Panc1 (cell line): ENCODE results near the gene RNF144A.

ENCODE experiments used
- POLR2AphosphoS5 ChIP-seq: IDR thresholded peaks from 2 replicates; pipeline ENCODE4 v1.6.1; 2012; ENCODE audit warnings: mild to moderate bottlenecking, low read depth, low read length, moderate library complexity
- REST ChIP-seq, 2 experiments: IDR thresholded peaks; 2 replicates each; pipeline ENCODE4 v1.6.1; 2011 to 2012; ENCODE audit warnings: low read depth in 2 of 2, control low read depth in 1 of 2, low read length in 1 of 2, mild to moderate bottlenecking in 1 of 2, moderate library complexity in 1 of 2; ENCODE audit not compliant: insufficient read depth in 1 of 2
- SIN3A ChIP-seq: IDR thresholded peaks from 2 replicates; pipeline ENCODE4 v1.6.1; 2012; ENCODE audit warnings: low read depth, mild to moderate bottlenecking, low read length, moderate library complexity, borderline replicate concordance; ENCODE audit not compliant: insufficient read depth
- TF ChIP-seq, protein P1 (sequence below): fragments of 450-650 bp; IDR thresholded peaks from 2 replicates; pipeline ENCODE4 v1.5.1; 2017; ENCODE audit warnings: mild to moderate bottlenecking

DNA sequence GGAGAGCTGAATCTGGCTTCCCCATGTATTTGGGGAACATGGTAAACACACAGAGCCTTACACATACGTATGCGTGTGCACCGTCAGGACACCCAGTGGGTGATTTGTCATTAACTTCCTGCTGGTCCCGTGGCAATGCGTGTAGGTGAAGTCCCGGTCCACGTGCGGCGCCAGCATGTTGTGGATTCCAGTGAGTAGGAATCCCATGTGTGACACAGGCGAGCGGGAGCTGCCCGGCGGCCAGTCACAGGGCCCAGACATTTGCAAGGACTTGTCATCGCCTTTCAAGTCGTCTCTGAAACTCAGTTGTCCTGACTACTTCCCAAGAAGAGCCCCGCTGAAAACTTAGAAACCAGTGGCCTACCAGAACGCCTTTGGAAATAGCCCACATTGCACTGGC is 102.0 kb downstream of the RNF144A start:
- TF ChIP-seq SIN3A (no peak), REST (IDR thresholded peaks at IDR 0.05; ENCODE audit: insufficient read depth in 1 of 2, low read depth in 2 of 2, low read length in 1 of 2) (no peak), POLR2AphosphoS5 (no peak)
- TF ChIP-seq, protein P1, sequence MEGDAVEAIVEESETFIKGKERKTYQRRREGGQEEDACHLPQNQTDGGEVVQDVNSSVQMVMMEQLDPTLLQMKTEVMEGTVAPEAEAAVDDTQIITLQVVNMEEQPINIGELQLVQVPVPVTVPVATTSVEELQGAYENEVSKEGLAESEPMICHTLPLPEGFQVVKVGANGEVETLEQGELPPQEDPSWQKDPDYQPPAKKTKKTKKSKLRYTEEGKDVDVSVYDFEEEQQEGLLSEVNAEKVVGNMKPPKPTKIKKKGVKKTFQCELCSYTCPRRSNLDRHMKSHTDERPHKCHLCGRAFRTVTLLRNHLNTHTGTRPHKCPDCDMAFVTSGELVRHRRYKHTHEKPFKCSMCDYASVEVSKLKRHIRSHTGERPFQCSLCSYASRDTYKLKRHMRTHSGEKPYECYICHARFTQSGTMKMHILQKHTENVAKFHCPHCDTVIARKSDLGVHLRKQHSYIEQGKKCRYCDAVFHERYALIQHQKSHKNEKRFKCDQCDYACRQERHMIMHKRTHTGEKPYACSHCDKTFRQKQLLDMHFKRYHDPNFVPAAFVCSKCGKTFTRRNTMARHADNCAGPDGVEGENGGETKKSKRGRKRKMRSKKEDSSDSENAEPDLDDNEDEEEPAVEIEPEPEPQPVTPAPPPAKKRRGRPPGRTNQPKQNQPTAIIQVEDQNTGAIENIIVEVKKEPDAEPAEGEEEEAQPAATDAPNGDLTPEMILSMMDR = no peak
